ENCODE results near the gene SSX4B. TPM values are rescaled to one million over a fixed set of nuclear protein-coding genes. Genes with fewer than 3 reads are reported as not detected.

SSX4B gene
- total and polyA plus RNA-seq, 10 of the 15 experiments (the other 5 are each of a cell fraction or from before 2014, with no cell fraction given) = not detected

- DNase-seq (ENCODE audit: low read depth, low spot score) = no peak
- no TSS peak for BruUV-seq (replicated peaks)
- ChIA-PET SMC1A (ENCODE audit: uncharacterized antibody, unreplicated experiment) (no interaction called here), CTCF (interaction anchor here (1.0 kb wide), 1 partner anchor 135 kb away, joined by 3 read pairs; no protein-coding TSS in a partner anchor), POLR2A (no interaction called here), RAD21 (ENCODE audit: unreplicated experiment) (no interaction called here)
- H4K20me1 ChIP-seq (ENCODE audit: control insufficient read depth, insufficient read depth) = no peaks in the 10 kb centered on the region
- no peak for ATAC-seq
- no peaks in the 10 kb centered on the region for H3K9me3 ChIP-seq (replicated peaks; ENCODE audit: control insufficient read depth, insufficient read depth, low read length)
- H3K9ac ChIP-seq (ENCODE audit: control insufficient read depth, insufficient read depth, low read length) = no peak overlapping the region
- H2AFZ ChIP-seq (ENCODE audit: control insufficient read depth, low read depth, low read length) = no peak overlapping the region
- no peaks in the 10 kb centered on the region for H3K79me2 ChIP-seq (ENCODE audit: control insufficient read depth, insufficient read depth, low read length)
- no peaks in the 10 kb centered on the region for H3K36me3 ChIP-seq (ENCODE audit: control insufficient read depth in 2 of 2, insufficient read depth in 2 of 2, low read length in 1 of 2)
- no peak overlapping the region for H3K4me3 ChIP-seq
- no peaks in the 10 kb centered on the region for H3K4me1 ChIP-seq (ENCODE audit: control insufficient read depth, insufficient read depth, low read length)
- in situ Hi-C loops (cut with MboI) (no loop called here), intact Hi-C loops (cut with micrococcal nuclease; ENCODE audit: unreplicated experiment) (no loop called here)
- no peaks in the 10 kb centered on the region for H3K27me3 ChIP-seq (replicated peaks in 1 of 2; ENCODE audit: control insufficient read depth in 2 of 2, insufficient read depth in 2 of 2, low read length in 1 of 2)
- no peak for FAIRE-seq
- no peak for TF ChIP-seq PAX8 (IDR thresholded peaks at IDR 0.05)
- TF ChIP-seq E2F8 (IDR thresholded peaks at IDR 0.05; ENCODE audit: low read depth, partially characterized antibody) = no peak
- no peak for TF ChIP-seq HSF1 (IDR thresholded peaks at IDR 0.05; ENCODE audit: low read depth, low read length)
- TF ChIP-seq RAD51 (IDR thresholded peaks at IDR 0.05) = no peak
- no peak for TF ChIP-seq ZBED1 (IDR thresholded peaks at IDR 0.05; ENCODE audit: borderline replicate concordance)
- TF ChIP-seq TCF12 (IDR thresholded peaks at IDR 0.05; ENCODE audit: low read depth, low read length) = no peak
- no peak for TF ChIP-seq ATF3 (IDR thresholded peaks at IDR 0.05; ENCODE audit: borderline replicate concordance, extremely low read depth, low read depth, low read length)
- H3K27ac ChIP-seq (ENCODE audit: control insufficient read depth, insufficient read depth) = no peak overlapping the region
- no peak overlapping the region for H3K4me2 ChIP-seq (ENCODE audit: control insufficient read depth, insufficient read depth)
- 53% methylated on average over 4 of the region's 4 CpGs for WGBS (ENCODE audit: insufficient coverage, insufficient replicate concordance, low lambda C conversion rate, missing lambda C conversion rate)
These were observed 39.9 kb upstream of the SSX4B start for GRCh38 chrX:48451708-48452107.

Measured in GM12878 (cell line).